CD14-positive monocyte (primary cell): ENCODE results near the gene HSPB1. TPM values are rescaled to one million over a fixed set of nuclear protein-coding genes. Genes with fewer than 3 reads are reported as not detected.

ENCODE experiments used
- DNase-seq, 3 donors: peaks; one replicate each; pipeline ENCODE4 v3.0.0-alpha.2; 2011 to 2022
- H2AFZ ChIP-seq: 2 replicates; pipeline ENCODE4 v1.6.0; 2012; ENCODE audit warnings: mild to moderate bottlenecking, low read depth, low read length, inconsistent platforms; ENCODE audit not compliant: insufficient read depth, poor library complexity, severe bottlenecking
- H3K27ac ChIP-seq, 2 donors: 1 replicate in 1 of 2; 2 replicates in 1 of 2; pipeline ENCODE4 v1.5.1; 2012 to 2013; ENCODE audit warnings: low read length in 2 of 2, control low read depth in 1 of 2, inconsistent platforms in 1 of 2, low read depth in 1 of 2, mild to moderate bottlenecking in 1 of 2
- H3K27me3 ChIP-seq, 2 donors: one replicate each; pipeline versions ENCODE4 v1.6.0 to v1.6.1; 2011 to 2013; ENCODE audit warnings: low read length in 2 of 2; ENCODE audit not compliant: control insufficient read depth in 2 of 2, insufficient read depth in 2 of 2
- H3K36me3 ChIP-seq, 2 donors: replicated peaks in 1 of 2; 1 replicate in 1 of 2; 2 replicates in 1 of 2; pipeline versions ENCODE4 v1.5.1 to v1.6.1; 2012 to 2013; ENCODE audit warnings: low read length in 2 of 2, control low read depth in 1 of 2, inconsistent platforms in 1 of 2, mild to moderate bottlenecking in 1 of 2; ENCODE audit not compliant: insufficient read depth in 2 of 2, control insufficient read depth in 1 of 2
- H3K4me1 ChIP-seq, 2 donors: 1 replicate in 1 of 2; 2 replicates in 1 of 2; pipeline versions ENCODE4 v1.5.1 to v1.6.1; 2012 to 2013; ENCODE audit warnings: low read length in 2 of 2, control low read depth in 1 of 2, inconsistent platforms in 1 of 2, mild to moderate bottlenecking in 1 of 2, moderate library complexity in 1 of 2; ENCODE audit not compliant: insufficient read depth in 2 of 2, control insufficient read depth in 1 of 2
- H3K4me2 ChIP-seq: replicated peaks from 2 replicates; pipeline ENCODE3; 2012; ENCODE audit warnings: low read length, moderate library complexity, mild to moderate bottlenecking; ENCODE audit not compliant: poor library complexity, severe bottlenecking; ENCODE audit errors: extremely low read depth
- H3K4me3 ChIP-seq, 3 experiments: fragments of 200-600 bp in 1 of 3; sonication (generic) in 1 of 3; replicated peaks in 1 of 3; 1 replicate in 2 of 3; 2 replicates in 1 of 3; pipeline ENCODE4 v1.5.1; 2011 to 2013; ENCODE audit warnings: low read length in 3 of 3, mild to moderate bottlenecking in 3 of 3, control low read depth in 2 of 3, low read depth in 2 of 3, inconsistent platforms in 1 of 3, moderate library complexity in 1 of 3
- H3K79me2 ChIP-seq: 2 replicates; pipeline ENCODE4 v1.6.0; 2012; ENCODE audit warnings: mild to moderate bottlenecking, control low read depth, inconsistent platforms, low read length, moderate library complexity; ENCODE audit not compliant: insufficient read depth
- H3K9ac ChIP-seq: 2 replicates; pipeline ENCODE4 v1.6.0; 2017; ENCODE audit warnings: low read length, mild to moderate bottlenecking; ENCODE audit not compliant: insufficient read depth, poor library complexity, severe bottlenecking
- H3K9me3 ChIP-seq, 2 donors: replicated peaks in 1 of 2; 1 replicate in 1 of 2; 2 replicates in 1 of 2; pipeline versions ENCODE4 v1.5.1 to v1.6.1; 2012 to 2013; ENCODE audit warnings: low read length in 2 of 2, control low read depth in 1 of 2; ENCODE audit not compliant: control insufficient read depth in 1 of 2, insufficient read depth in 1 of 2
- H4K20me1 ChIP-seq: 2 replicates; pipeline ENCODE4 v1.6.0; 2012; ENCODE audit warnings: mild to moderate bottlenecking, low read length, control low read depth, moderate library complexity; ENCODE audit not compliant: insufficient read depth
- H3K27ac Mint-ChIP-seq, 7 donors: one replicate each; pipeline ENCODE4 v1.8.0; 2020; ENCODE audit warnings: mild to moderate bottlenecking in 7 of 7, mixed read lengths in 7 of 7, moderate library complexity in 6 of 7, inconsistent platforms in 2 of 7
- H3K27me3 Mint-ChIP-seq, 3 donors: one replicate each; pipeline ENCODE4 v1.8.0; 2021 to 2022; ENCODE audit warnings: low read depth in 3 of 3, mild to moderate bottlenecking in 3 of 3, mixed read lengths in 3 of 3, moderate library complexity in 3 of 3, inconsistent platforms in 1 of 3
- H3K36me3 Mint-ChIP-seq, 2 donors: one replicate each; pipeline ENCODE4 v1.8.0; 2020; ENCODE audit warnings: mixed read lengths in 2 of 2, inconsistent platforms in 1 of 2, mild to moderate bottlenecking in 1 of 2
- H3K4me1 Mint-ChIP-seq: one replicate; pipeline ENCODE4 v1.8.0; 2020; ENCODE audit warnings: mild to moderate bottlenecking, mixed read lengths
- H3K4me3 Mint-ChIP-seq, 2 donors: one replicate each; pipeline ENCODE4 v1.8.0; 2020; ENCODE audit warnings: mild to moderate bottlenecking in 2 of 2, mixed read lengths in 2 of 2, moderate library complexity in 1 of 2
- H3K9me3 Mint-ChIP-seq, 7 donors: one replicate each; pipeline ENCODE4 v1.8.0; 2020 to 2022; ENCODE audit warnings: mixed read lengths in 7 of 7, mild to moderate bottlenecking in 6 of 7, moderate library complexity in 6 of 7, inconsistent platforms in 2 of 7
- WGBS: methylation state at CpG from one replicate; pipeline ENCODE4 v1.1.5; 2013; ENCODE audit warnings: missing lambda C conversion rate; ENCODE audit not compliant: insufficient coverage; 5-methylcytosine and 5-hydroxymethylcytosine counted together
- intact Hi-C, 2 donors: fragments of 100-400 bp; cut with micrococcal nuclease; formaldehyde crosslinking; loops; one replicate each; pipeline versions ENCODE4 v1.15.0 to v1.15.1; 2023
- polyA plus RNA-seq, 3 donors: library from polyadenylated mRNA; depleted of rRNA in 1 of 3; unstranded in 2 of 3; stranded (reverse) in 1 of 3; fragments of 300-500 nt in 2 of 3; fragments of >200 nt in 1 of 3; fragmentation: Illumina TruSeq in 2 of 3; gene quantifications; 1 replicate in 2 of 3; 2 replicates in 1 of 3; pipeline ENCODE4 v1.2.3, GENCODE V29; 2012 to 2021
- TF ChIP-seq, protein P1 (sequence below): fragments of 200-600 bp; IDR thresholded peaks from one replicate; pipeline ENCODE4 v1.8.0; 2022; ENCODE audit warnings: antibody characterized with exemption, mild to moderate bottlenecking

Gene HSPB1
- polyA plus RNA-seq, 3 donors, result 8.3 to 20.7 (median 8.9) TPM

DNA sequence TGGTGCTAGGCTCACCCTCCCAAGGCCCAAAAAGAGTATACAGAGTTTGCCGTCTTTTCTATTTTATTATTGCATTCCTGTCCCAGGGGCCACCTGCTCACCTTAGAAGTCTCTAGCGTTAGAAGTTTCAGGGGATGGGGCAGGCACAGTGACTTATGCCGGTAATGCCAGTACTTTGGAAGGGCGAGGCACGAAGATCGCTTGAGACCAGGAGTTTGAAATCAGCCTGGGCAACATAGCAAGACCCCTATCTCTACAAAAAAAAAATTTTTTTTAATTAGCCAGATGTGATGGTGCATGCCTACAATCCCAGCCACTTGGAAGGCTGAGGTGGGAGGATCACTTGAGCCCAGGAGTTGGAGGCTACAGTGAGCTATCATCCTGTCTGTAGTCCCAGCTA, 30.3 kb upstream of the HSPB1 start:
- Histone ChIP-seq H3K27me3 (peaks cover 0 to 28% of the 10 kb centered on the region in 2 donors), H3K9me3 (no peaks in the 10 kb centered on the region), H3K9ac (no peak overlapping the region), H2AFZ (no peak overlapping the region), H3K79me2 (no peaks in the 10 kb centered on the region), H4K20me1 (no peaks in the 10 kb centered on the region), H3K4me2 (no peak overlapping the region), H3K4me1 (peaks cover 0 to 2% of the 10 kb centered on the region in 2 donors), H3K4me3 (no peak overlapping the region), H3K27ac (no peak overlapping the region), H3K36me3 (no peaks in the 10 kb centered on the region)
- H3K27ac Mint-ChIP-seq, result no peak overlapping the region
- no peak overlapping the region for H3K4me3 Mint-ChIP-seq
- H3K4me1 Mint-ChIP-seq, result peaks cover 5% of the 10 kb centered on the region
- WGBS, result 100% methylated on average over 1 of the region's 6 CpGs
- H3K36me3 Mint-ChIP-seq, result no peaks in the 10 kb centered on the region
- peaks cover 33 to 65% (median 40%) of the 10 kb centered on the region in 3 donors for H3K27me3 Mint-ChIP-seq
- no peaks in the 10 kb centered on the region for H3K9me3 Mint-ChIP-seq
- TF ChIP-seq, protein P1, sequence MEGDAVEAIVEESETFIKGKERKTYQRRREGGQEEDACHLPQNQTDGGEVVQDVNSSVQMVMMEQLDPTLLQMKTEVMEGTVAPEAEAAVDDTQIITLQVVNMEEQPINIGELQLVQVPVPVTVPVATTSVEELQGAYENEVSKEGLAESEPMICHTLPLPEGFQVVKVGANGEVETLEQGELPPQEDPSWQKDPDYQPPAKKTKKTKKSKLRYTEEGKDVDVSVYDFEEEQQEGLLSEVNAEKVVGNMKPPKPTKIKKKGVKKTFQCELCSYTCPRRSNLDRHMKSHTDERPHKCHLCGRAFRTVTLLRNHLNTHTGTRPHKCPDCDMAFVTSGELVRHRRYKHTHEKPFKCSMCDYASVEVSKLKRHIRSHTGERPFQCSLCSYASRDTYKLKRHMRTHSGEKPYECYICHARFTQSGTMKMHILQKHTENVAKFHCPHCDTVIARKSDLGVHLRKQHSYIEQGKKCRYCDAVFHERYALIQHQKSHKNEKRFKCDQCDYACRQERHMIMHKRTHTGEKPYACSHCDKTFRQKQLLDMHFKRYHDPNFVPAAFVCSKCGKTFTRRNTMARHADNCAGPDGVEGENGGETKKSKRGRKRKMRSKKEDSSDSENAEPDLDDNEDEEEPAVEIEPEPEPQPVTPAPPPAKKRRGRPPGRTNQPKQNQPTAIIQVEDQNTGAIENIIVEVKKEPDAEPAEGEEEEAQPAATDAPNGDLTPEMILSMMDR, result no peak
- intact Hi-C loops, result no loop called here
- no peak for DNase-seq

GRCh38 chr7:76272851-76273497, 29.5 kb upstream of the HSPB1 start:
- Histone ChIP-seq H3K9ac (no peak overlapping the region), H3K27me3 (peaks cover 0 to 22% of the 10 kb centered on the region in 2 donors), H3K4me1 (no peaks in the 10 kb centered on the region), H3K4me2 (no peak overlapping the region), H3K4me3 (no peak overlapping the region), H2AFZ (peak overlapping the region; percentile 44), H3K27ac (no peak overlapping the region), H3K9me3 (no peaks in the 10 kb centered on the region), H4K20me1 (no peaks in the 10 kb centered on the region), H3K79me2 (no peaks in the 10 kb centered on the region), H3K36me3 (no peaks in the 10 kb centered on the region)
- Mint-ChIP-seq H3K27ac (no peak overlapping the region), H3K9me3 (no peaks in the 10 kb centered on the region), H3K4me1 (peaks cover 5% of the 10 kb centered on the region), H3K27me3 (peaks cover 34 to 61% (median 39%) of the 10 kb centered on the region in 3 donors), H3K36me3 (no peaks in the 10 kb centered on the region), H3K4me3 (peak overlapping the region in 1 of 2 donors; percentile 26)
- WGBS, result 79% methylated on average over 3 of the region's 7 CpGs
- DNase-seq, result no peak
- TF ChIP-seq, protein P1, result no peak
- intact Hi-C loops, result no loop called here
